Measurements from ENCODE around the gene ZFHX3.

The ZFHX3 gene

DNA sequence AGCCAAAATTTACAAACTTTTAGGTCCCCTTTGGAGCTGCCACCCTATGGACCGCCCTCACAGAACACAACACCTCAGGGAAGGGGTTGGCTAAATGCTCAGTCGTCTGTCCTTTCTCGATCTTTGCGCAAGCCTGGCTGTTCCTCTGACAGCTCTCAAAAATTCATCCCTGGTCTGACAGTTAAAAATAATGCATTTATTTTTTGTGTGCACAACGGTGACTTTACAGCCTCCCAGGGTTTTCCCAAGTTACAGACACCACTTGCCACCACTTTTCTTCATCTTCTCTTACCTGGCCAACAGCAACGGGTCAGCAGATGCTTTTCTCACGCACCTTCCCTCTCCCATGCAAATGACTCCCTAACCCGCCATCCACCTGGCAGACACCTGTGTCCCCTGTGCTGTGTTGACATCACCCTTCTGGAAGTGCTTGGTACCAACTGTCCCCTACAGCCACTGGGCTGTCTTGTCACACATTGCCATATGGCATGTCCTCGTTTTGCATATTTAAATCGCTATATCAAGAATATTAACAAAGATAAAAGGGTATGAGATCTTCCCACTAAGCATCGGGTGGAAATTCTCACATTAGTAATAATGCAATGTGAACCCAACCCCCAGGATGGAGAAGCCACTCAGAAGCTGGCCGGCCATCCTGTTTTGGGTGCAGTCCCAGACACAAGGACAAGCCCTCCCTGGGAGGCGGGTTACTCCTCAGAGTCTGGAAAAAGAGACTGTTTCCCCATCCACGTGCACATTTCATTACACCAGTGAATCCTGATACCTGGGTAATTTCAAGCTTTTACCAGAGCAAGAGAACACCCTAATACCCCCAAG lies 187.0 kb downstream of the ZFHX3 start:
- Histone ChIP-seq H3K4me1 (peaks cover 6% of the 10 kb centered on the region), H3K4me3 (no peak overlapping the region), H3K4me2 (no peak overlapping the region; the same call in 1 of the 2 replicates), H3K9me3 (no peaks in the 10 kb centered on the region), H3K36me3 (no peaks in the 10 kb centered on the region), H4K20me1 (no peaks in the 10 kb centered on the region), H3K27ac (no peak overlapping the region), H3K9ac (no peak overlapping the region), H3K27me3 (no peaks in the 10 kb centered on the region)
- TF ChIP-seq Cebpa-rat (IDR thresholded peaks at IDR 0.05) = no peak

GRCh38 chr16:72859581-72859980 lies 188.3 kb downstream of the ZFHX3 start:
- H3K36me3 ChIP-seq = no peaks in the 10 kb centered on the region
- no peak for TF ChIP-seq Cebpa-rat (IDR thresholded peaks at IDR 0.05)
- no peak overlapping the region for H3K27ac ChIP-seq
- no peak overlapping the region for H3K4me3 ChIP-seq
- peaks cover 6% of the 10 kb centered on the region for H3K4me1 ChIP-seq
- no peaks in the 10 kb centered on the region for H3K9me3 ChIP-seq
- no peaks in the 10 kb centered on the region for H3K27me3 ChIP-seq
- no peak overlapping the region for H3K4me2 ChIP-seq
- no peak overlapping the region for H3K9ac ChIP-seq
- H4K20me1 ChIP-seq = no peaks in the 10 kb centered on the region

GRCh38 chr16:72858665-72859493 lies 189.0 kb downstream of the ZFHX3 start:
- no peak overlapping the region for H3K27ac ChIP-seq
- peaks cover 11% of the 10 kb centered on the region for H3K4me1 ChIP-seq
- no peaks in the 10 kb centered on the region for H3K27me3 ChIP-seq
- no peak overlapping the region for H3K9ac ChIP-seq
- TF ChIP-seq Cebpa-rat (IDR thresholded peaks at IDR 0.05) = no peak
- H3K9me3 ChIP-seq = no peaks in the 10 kb centered on the region
- H3K4me2 ChIP-seq = no peak overlapping the region
- no peaks in the 10 kb centered on the region for H4K20me1 ChIP-seq
- no peaks in the 10 kb centered on the region for H3K36me3 ChIP-seq
- H3K4me3 ChIP-seq = no peak overlapping the region

- no peak overlapping the region for H3K27ac ChIP-seq
- H3K4me1 ChIP-seq = peaks cover 20% of the 10 kb centered on the region
- TF ChIP-seq Cebpa-rat (IDR thresholded peaks at IDR 0.05) = no peak
- H3K9ac ChIP-seq = no peak overlapping the region
- H4K20me1 ChIP-seq = no peaks in the 10 kb centered on the region
- H3K4me2 ChIP-seq = no peak overlapping the region
- H3K4me3 ChIP-seq = no peak overlapping the region
- no peaks in the 10 kb centered on the region for H3K36me3 ChIP-seq
- H3K27me3 ChIP-seq = no peaks in the 10 kb centered on the region
- no peaks in the 10 kb centered on the region for H3K9me3 ChIP-seq
These were observed 189.9 kb downstream of the ZFHX3 start for GRCh38 chr16:72857834-72858664.

DNA sequence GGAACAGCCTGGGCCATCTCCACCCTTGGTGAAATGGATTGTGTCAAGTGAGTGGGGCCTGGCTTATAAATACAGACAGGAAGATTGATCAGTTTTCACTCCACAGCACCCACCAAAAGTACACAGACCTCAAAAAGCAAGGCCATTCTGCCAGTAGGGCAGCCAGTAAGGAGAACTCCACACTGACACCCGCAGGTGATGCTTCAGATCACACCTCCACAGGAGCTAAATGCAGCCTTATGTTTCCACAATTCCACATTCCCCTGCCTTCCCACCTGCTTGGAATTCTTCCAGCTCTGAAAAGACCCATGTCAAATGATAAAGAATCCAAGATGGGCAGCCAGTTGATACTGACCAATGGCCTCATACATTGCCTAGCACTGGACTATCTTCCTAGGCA lies 191.1 kb downstream of the ZFHX3 start:
- Histone ChIP-seq H3K4me2 (no peak overlapping the region), H3K9me3 (no peaks in the 10 kb centered on the region), H3K9ac (no peak overlapping the region), H3K27ac (no peak overlapping the region), H4K20me1 (no peaks in the 10 kb centered on the region), H3K27me3 (no peaks in the 10 kb centered on the region), H3K4me3 (no peak overlapping the region), H3K4me1 (peaks cover 32% of the 10 kb centered on the region), H3K36me3 (no peaks in the 10 kb centered on the region)
- TF ChIP-seq Cebpa-rat (IDR thresholded peaks at IDR 0.05) = no peak

DNA sequence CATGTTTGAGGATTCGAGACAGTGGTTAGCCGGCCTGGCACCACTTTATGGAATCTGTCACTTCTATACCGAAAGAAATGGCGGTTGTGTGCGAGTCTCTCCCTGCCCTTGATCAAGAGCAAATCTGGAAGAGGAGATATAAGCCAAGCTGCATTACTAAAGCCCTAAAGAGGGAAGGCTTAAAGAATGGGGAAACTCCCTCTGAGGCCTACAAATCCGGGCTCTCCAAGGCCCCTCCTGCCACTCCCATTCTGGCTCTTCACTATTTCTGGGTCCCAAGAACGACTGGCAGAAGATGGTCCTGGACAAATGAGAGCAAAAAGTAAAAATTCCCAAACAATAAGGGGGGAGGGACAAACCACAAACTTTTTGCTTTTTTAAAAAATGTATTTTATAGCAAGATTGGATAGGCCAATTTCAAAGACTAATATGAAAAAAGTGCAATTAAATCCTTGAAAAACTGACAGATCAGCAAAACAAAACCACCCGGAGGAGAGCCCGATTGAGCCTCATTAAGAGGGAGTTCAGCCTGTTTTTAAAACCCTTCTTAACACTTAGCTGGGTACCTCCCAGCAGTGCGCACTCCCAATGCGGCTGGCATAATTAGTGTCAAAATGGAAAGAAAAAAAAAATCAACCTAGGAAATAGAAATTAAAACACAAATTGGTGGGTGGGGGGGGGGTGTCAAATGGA lies 193.5 kb downstream of the ZFHX3 start:
- Histone ChIP-seq H3K9ac (no peak overlapping the region), H4K20me1 (no peaks in the 10 kb centered on the region), H3K4me3 (no peak overlapping the region), H3K36me3 (no peaks in the 10 kb centered on the region), H3K27me3 (no peaks in the 10 kb centered on the region), H3K4me1 (peaks cover 36% of the 10 kb centered on the region), H3K9me3 (no peaks in the 10 kb centered on the region), H3K27ac (no peak overlapping the region), H3K4me2 (peak overlapping the region; percentile 43)
- no peak for TF ChIP-seq Cebpa-rat (IDR thresholded peaks at IDR 0.05)

- Histone ChIP-seq H3K4me3 (no peak overlapping the region), H3K27me3 (no peaks in the 10 kb centered on the region), H4K20me1 (no peaks in the 10 kb centered on the region), H3K4me1 (peaks cover 42% of the 10 kb centered on the region), H3K27ac (no peak overlapping the region), H3K4me2 (peak overlapping the region; percentile 43), H3K9me3 (no peaks in the 10 kb centered on the region), H3K36me3 (no peaks in the 10 kb centered on the region), H3K9ac (no peak overlapping the region; the same call in 1 of the 2 replicates)
- no peak for TF ChIP-seq Cebpa-rat (IDR thresholded peaks at IDR 0.05)
These were observed 194.2 kb downstream of the ZFHX3 start for GRCh38 chr16:72853575-72854266.

GRCh38 chr16:72852421-72852820 lies 195.5 kb downstream of the ZFHX3 start:
- Histone ChIP-seq H3K27ac (no peak overlapping the region), H3K9me3 (no peaks in the 10 kb centered on the region)

More at GRCh38 chr16:72852421-72852820, 195.5 kb downstream of the ZFHX3 start:
- no peak for TF ChIP-seq Cebpa-rat (IDR thresholded peaks at IDR 0.05)
- H3K4me1 ChIP-seq = peaks cover 53% of the 10 kb centered on the region
- no peaks in the 10 kb centered on the region for H4K20me1 ChIP-seq
- H3K9ac ChIP-seq = no peak overlapping the region
- H3K27me3 ChIP-seq = no peaks in the 10 kb centered on the region
- H3K4me2 ChIP-seq = peak overlapping the region; percentile 43
- no peaks in the 10 kb centered on the region for H3K36me3 ChIP-seq
- H3K4me3 ChIP-seq = no peak overlapping the region

Data from BLaER1 (cell line).